ENCODE results near the gene ZNF407.

ZNF407 gene

DNA sequence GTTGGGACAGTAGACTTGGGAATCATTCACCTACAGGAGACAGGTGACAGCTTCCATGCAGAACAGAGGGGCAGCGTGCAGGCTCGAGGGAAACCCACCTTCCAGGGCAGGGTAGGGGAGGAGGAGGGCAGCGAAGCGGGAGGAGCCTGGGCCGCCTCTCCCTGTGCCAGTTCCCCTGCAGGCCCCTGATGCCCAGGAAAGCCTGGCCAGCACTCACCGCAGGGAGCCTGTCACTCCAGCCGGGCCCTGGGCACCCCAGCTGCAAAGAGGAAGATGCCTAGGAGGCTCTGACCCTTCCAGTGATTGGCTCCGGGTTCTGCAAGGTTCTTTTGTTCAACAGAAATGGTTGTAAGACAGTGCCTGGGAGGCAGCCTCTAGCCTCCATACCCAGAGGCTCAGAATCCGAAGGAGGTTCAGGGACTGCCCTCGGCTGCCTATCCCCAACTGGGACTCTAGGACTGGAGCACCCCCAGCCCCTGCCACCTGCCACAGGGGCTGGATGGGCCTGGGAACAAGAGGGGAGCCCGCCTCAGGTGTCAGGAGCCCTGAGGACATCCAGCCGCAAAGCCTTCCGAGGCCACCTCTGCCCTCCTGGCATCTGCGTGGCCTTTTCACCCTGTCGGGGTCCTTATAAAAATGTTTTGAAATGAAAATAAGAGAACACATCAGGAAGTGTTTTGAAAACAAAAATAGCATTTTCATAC lies 508.0 kb downstream of the ZNF407 start:
- Histone ChIP-seq H3K36me3 (no peaks in the 10 kb centered on the region), H3K4me1 (no peaks in the 10 kb centered on the region), H4K20me1 (no peaks in the 10 kb centered on the region), H3K9me3 (replicated peaks in 1 of 11) (peaks cover 14 to 19% (median 17%) of the 10 kb centered on the region in 11 experiments), H3K9ac (no peak overlapping the region), H3K27me3 (no peaks in the 10 kb centered on the region), H3K4me3 (no peak overlapping the region), H3K4me2 (no peak overlapping the region), H3K27ac (no peak overlapping the region)
- TF ChIP-seq Cebpa-rat (IDR thresholded peaks at IDR 0.05): no peak

- H3K27ac ChIP-seq: no peak overlapping the region
- TF ChIP-seq Cebpa-rat (IDR thresholded peaks at IDR 0.05): no peak
- H3K27me3 ChIP-seq: no peaks in the 10 kb centered on the region
- no peak overlapping the region for H3K9ac ChIP-seq
- no peaks in the 10 kb centered on the region for H3K36me3 ChIP-seq
- no peak overlapping the region for H3K4me3 ChIP-seq
- H4K20me1 ChIP-seq: no peaks in the 10 kb centered on the region
- no peak overlapping the region for H3K4me2 ChIP-seq
- H3K9me3 ChIP-seq (replicated peaks in 1 of 11): peaks cover 4 to 9% (median 7%) of the 10 kb centered on the region in 11 experiments; a peak in 21 of 22 replicates
- no peaks in the 10 kb centered on the region for H3K4me1 ChIP-seq
These were observed 509.1 kb downstream of the ZNF407 start for GRCh38 chr18:75106746-75107145.

GRCh38 chr18:75107196-75107930 lies 509.7 kb downstream of the ZNF407 start:
- H3K4me3 ChIP-seq: no peak overlapping the region
- H3K27me3 ChIP-seq: no peaks in the 10 kb centered on the region
- no peaks in the 10 kb centered on the region; a peak in 1 of 20 replicates for H3K4me1 ChIP-seq
- no peaks in the 10 kb centered on the region for H3K36me3 ChIP-seq
- H3K9me3 ChIP-seq (replicated peaks in 1 of 11): peaks cover 0 to 3% (median under 1%) of the 10 kb centered on the region in 11 experiments; a peak in 9 of 22 replicates
- no peak overlapping the region for H3K4me2 ChIP-seq
- H3K27ac ChIP-seq: no peak overlapping the region
- no peak overlapping the region for H3K9ac ChIP-seq
- H4K20me1 ChIP-seq: no peaks in the 10 kb centered on the region
- no peak for TF ChIP-seq Cebpa-rat (IDR thresholded peaks at IDR 0.05)

DNA sequence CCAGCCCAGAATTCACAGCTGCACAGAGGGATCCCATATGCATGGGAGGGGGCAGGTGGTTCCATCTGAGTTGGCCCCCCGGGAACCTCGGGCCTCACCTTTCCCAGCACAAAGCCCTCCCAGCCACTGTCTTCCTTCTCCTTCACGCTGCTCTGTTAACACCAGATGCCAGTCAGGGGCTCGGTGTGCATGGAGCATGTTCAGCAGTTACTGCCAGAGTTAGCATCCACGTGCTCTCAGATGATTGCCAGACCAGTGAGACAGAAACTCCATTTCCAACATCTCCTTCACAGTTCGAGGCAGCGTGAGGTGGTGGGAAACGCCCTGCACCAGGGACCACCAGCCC lies 510.2 kb downstream of the ZNF407 start:
- Histone ChIP-seq H3K4me2 (no peak overlapping the region), H3K27ac (no peak overlapping the region), H3K4me1 (no peaks in the 10 kb centered on the region; a peak in 1 of 20 replicates), H4K20me1 (no peaks in the 10 kb centered on the region), H3K9ac (no peak overlapping the region), H3K27me3 (no peaks in the 10 kb centered on the region), H3K4me3 (no peak overlapping the region), H3K9me3 (replicated peaks in 1 of 11) (no peaks in the 10 kb centered on the region), H3K36me3 (no peaks in the 10 kb centered on the region)
- TF ChIP-seq Cebpa-rat (IDR thresholded peaks at IDR 0.05): no peak

- Histone ChIP-seq H3K4me1 (no peaks in the 10 kb centered on the region; a peak in 1 of 20 replicates), H3K9me3 (replicated peaks in 1 of 11) (no peaks in the 10 kb centered on the region), H3K36me3 (no peaks in the 10 kb centered on the region), H3K9ac (no peak overlapping the region), H3K4me2 (no peak overlapping the region), H3K27me3 (no peaks in the 10 kb centered on the region), H3K27ac (no peak overlapping the region), H4K20me1 (no peaks in the 10 kb centered on the region), H3K4me3 (no peak overlapping the region)
- TF ChIP-seq Cebpa-rat (IDR thresholded peaks at IDR 0.05): no peak
These were observed 511.1 kb downstream of the ZNF407 start for GRCh38 chr18:75108579-75109318.

- Histone ChIP-seq H3K9me3 (replicated peaks in 1 of 11) (no peaks in the 10 kb centered on the region), H4K20me1 (no peaks in the 10 kb centered on the region)
These were observed 511.6 kb downstream of the ZNF407 start for GRCh38 chr18:75109319-75109691.

DNA sequence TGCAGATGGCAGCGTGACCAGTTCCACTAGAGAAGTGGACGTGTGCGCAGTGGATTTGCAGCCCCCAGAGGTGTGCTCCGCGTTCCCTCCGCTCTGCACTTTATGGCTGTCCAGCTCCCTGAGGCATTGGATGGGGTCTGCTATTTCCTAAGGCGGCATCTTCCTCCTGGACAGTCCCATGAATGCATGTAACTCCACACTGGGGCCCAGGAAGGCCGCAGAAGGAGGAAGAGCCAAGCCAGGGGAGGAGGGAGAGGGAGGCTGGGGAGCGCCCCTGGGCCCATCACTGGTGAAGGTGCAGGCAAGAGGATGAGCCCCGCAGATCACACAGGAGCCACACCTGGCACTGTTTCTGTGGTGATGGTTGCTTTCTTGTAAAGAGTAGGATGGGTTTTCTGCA lies 512.1 kb downstream of the ZNF407 start:
- no peak overlapping the region for H3K9ac ChIP-seq
- no peaks in the 10 kb centered on the region; a peak in 1 of 20 replicates for H3K4me1 ChIP-seq
- no peak for TF ChIP-seq Cebpa-rat (IDR thresholded peaks at IDR 0.05)
- no peaks in the 10 kb centered on the region for H3K27me3 ChIP-seq
- no peak overlapping the region for H3K4me3 ChIP-seq
- H3K36me3 ChIP-seq: no peaks in the 10 kb centered on the region
- no peak overlapping the region for H3K27ac ChIP-seq
- H3K4me2 ChIP-seq: no peak overlapping the region
- H3K9me3 ChIP-seq (replicated peaks in 1 of 11): peaks cover 0 to 2% (median 0%) of the 10 kb centered on the region in 11 experiments; a peak in 4 of 22 replicates
- no peaks in the 10 kb centered on the region for H4K20me1 ChIP-seq

More at GRCh38 chr18:75109319-75109691, 511.6 kb downstream of the ZNF407 start:
- H3K27ac ChIP-seq: no peak overlapping the region
- H3K9ac ChIP-seq: no peak overlapping the region
- H3K4me1 ChIP-seq: no peaks in the 10 kb centered on the region; a peak in 1 of 20 replicates
- H3K27me3 ChIP-seq: no peaks in the 10 kb centered on the region
- H3K36me3 ChIP-seq: no peaks in the 10 kb centered on the region
- H3K4me2 ChIP-seq: no peak overlapping the region
- no peak overlapping the region for H3K4me3 ChIP-seq
- TF ChIP-seq Cebpa-rat (IDR thresholded peaks at IDR 0.05): no peak

DNA sequence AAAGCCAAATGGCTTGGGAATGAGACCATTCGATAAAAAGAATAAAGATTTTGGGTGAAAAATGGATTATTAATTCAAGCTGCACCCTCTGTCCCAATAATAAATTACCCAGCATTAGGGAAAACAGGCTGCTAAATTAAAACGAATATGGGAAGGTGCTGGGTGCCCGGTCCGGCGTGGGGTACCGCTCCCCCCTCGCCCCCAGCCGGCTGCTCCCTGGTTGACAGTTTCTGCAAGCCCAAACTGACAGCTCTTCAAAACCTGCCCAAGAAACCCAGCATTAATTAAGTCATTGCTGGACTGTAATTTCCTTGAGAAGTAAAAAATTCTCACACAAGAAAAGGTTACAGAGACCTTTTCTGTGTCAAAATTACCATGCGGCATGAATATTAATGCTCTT lies 512.6 kb downstream of the ZNF407 start:
- no peak for TF ChIP-seq Cebpa-rat (IDR thresholded peaks at IDR 0.05)
- H3K36me3 ChIP-seq: no peaks in the 10 kb centered on the region

DNA sequence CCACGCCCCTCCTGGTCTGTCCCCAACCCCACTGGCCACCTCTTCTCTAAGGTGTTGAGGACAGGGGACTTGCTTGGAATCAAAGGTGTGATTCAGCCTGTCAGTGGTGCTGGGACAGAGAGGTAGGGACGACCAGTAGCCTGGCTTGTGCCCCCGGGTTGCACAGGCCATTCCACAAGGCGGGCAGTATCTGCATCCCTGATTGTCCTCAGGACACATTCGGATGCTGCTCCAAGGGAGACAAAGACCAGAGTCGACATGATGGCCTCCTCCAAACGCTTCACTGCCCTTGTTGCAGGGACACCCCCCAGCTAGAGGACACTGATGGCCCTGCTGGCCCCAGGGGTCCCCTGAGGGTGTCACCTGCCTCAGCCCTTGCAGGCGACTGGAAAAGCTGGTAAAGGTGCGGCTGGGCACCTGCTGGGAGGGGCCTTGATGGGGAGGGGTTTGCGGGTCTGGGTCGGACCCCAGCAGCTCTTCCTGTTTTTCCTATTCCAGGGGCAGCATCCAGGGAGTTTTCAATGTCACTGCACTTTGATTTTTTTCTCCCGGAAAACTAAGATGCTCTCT lies 513.3 kb downstream of the ZNF407 start:
- no peaks in the 10 kb centered on the region for H4K20me1 ChIP-seq
- no peak overlapping the region for H3K4me3 ChIP-seq
- H3K4me1 ChIP-seq: no peaks in the 10 kb centered on the region; a peak in 1 of 20 replicates
- H3K4me2 ChIP-seq: no peak overlapping the region
- peaks cover 0 to 9% (median 0%) of the 10 kb centered on the region in 11 experiments; a peak in 5 of 22 replicates for H3K9me3 ChIP-seq (replicated peaks in 1 of 11)
- H3K9ac ChIP-seq: no peak overlapping the region
- H3K36me3 ChIP-seq: no peaks in the 10 kb centered on the region
- H3K27ac ChIP-seq: no peak overlapping the region
- TF ChIP-seq Cebpa-rat (IDR thresholded peaks at IDR 0.05): no peak
- H3K27me3 ChIP-seq: no peaks in the 10 kb centered on the region

More for the DNA sequence above, 512.6 kb downstream of the ZNF407 start:
- H3K4me3 ChIP-seq: no peak overlapping the region
- no peak overlapping the region for H3K27ac ChIP-seq
- H3K27me3 ChIP-seq: no peaks in the 10 kb centered on the region
- H4K20me1 ChIP-seq: no peaks in the 10 kb centered on the region
- no peak overlapping the region for H3K4me2 ChIP-seq
- no peak overlapping the region for H3K9ac ChIP-seq
- no peaks in the 10 kb centered on the region; a peak in 1 of 20 replicates for H3K4me1 ChIP-seq
- peaks cover 0 to 7% (median 0%) of the 10 kb centered on the region in 11 experiments; a peak in 5 of 22 replicates for H3K9me3 ChIP-seq (replicated peaks in 1 of 11)

Measured in BLaER1 treated with 17β-estradiol and CSF1 and Interleukin-3, amounts not matched to agents 10 nM and 100 nM (cell line).